Measurements from ENCODE around the gene IFIT1B. TPM values are rescaled to one million over a fixed set of nuclear protein-coding genes. Genes with fewer than 3 reads are reported as not detected.

Gene IFIT1B
- total RNA-seq, 2 experiments from 2014 or later, result not detected

DNA sequence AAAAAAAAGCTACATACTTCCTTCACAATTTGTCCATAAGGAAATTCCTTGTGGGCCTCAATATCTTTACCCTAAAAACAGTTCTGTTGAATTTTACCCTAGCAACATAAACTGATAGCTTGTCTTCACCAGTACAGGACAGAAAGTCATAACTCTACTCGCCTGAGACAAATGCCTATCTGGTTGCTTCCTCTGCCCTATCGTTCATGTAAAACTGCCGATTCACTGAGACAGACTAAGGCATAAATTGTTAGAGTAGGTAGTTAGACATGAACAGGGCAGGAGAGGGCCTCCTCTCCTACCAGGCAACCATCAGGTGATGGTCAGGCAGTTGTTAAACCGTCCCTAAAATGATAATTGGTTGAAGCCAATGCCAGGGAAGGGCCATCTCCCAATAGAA lies 25.1 kb upstream of the IFIT1B start:
- H3K4me3 Mint-ChIP-seq, result no peak overlapping the region
- ATAC-seq (ENCODE audit: low read depth), result no peak
- no peak for DNase-seq
- no peaks in the 10 kb centered on the region for H3K9me3 Mint-ChIP-seq
- H3K36me3 Mint-ChIP-seq, result no peaks in the 10 kb centered on the region
- H3K27me3 Mint-ChIP-seq, result peaks cover 12% of the 10 kb centered on the region
- no peak overlapping the region for H3K27ac Mint-ChIP-seq
- peaks cover 21% of the 10 kb centered on the region for H3K4me1 Mint-ChIP-seq
- POLR2A ChIA-PET, result no interaction called here

DNA sequence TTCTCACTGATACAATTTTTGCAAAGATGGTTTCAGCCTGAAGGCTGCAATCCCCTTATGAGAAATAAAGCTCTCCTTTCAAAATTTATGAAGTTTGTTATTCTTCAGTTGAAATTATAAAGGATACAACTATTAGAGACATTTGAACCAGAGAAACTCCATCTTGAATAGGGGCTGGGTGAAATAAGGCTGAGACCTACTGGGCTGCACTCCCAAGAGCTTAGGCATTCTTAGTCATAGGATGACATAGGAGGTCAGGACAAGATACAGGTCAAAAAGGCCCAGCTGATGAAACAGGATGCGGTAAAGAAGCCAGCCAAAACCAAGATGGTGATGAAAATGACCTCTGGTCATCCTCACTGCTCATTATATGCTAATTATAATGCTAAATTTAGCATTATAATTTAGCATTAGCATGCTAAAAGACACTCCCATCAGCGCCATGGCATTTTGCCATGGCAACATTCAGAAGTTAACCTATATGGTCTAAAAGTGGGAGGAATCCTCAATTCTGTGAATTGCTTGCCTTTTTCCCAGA lies 22.4 kb upstream of the IFIT1B start:
- POLR2A ChIA-PET, result interaction anchor here (1.1 kb wide), 1 partner anchor 14 kb away, joined by 3 read pairs; no protein-coding TSS in a partner anchor

GRCh38 chr10:89357096-89357495 lies 20.8 kb upstream of the IFIT1B start:
- POLR2A ChIA-PET, result interaction anchor here (1.2 kb wide), 1 partner anchor 20 kb away, joined by 3 read pairs; no protein-coding TSS in a partner anchor
- Mint-ChIP-seq H3K27me3 (peaks cover 11% of the 10 kb centered on the region), H3K4me3 (no peak overlapping the region), H3K9me3 (no peaks in the 10 kb centered on the region), H3K36me3 (no peaks in the 10 kb centered on the region), H3K4me1 (peaks cover 5% of the 10 kb centered on the region), H3K27ac (no peak overlapping the region)
- DNase-seq (no peak), ATAC-seq (ENCODE audit: low read depth) (no peak)

More for the DNA sequence above, 22.4 kb upstream of the IFIT1B start:
- H3K36me3 Mint-ChIP-seq, result no peaks in the 10 kb centered on the region
- H3K27ac Mint-ChIP-seq, result no peak overlapping the region
- H3K4me1 Mint-ChIP-seq, result peaks cover 20% of the 10 kb centered on the region
- ATAC-seq (ENCODE audit: low read depth) (no peak), DNase-seq (no peak)
- H3K27me3 Mint-ChIP-seq, result peaks cover 8% of the 10 kb centered on the region
- no peaks in the 10 kb centered on the region for H3K9me3 Mint-ChIP-seq
- no peak overlapping the region for H3K4me3 Mint-ChIP-seq

- Mint-ChIP-seq H3K27me3 (peaks cover 12% of the 10 kb centered on the region), H3K4me3 (no peak overlapping the region), H3K36me3 (no peaks in the 10 kb centered on the region), H3K4me1 (peaks cover 3% of the 10 kb centered on the region), H3K9me3 (no peaks in the 10 kb centered on the region), H3K27ac (no peak overlapping the region)
- POLR2A ChIA-PET, result no interaction called here
- DNase-seq (no peak), ATAC-seq (ENCODE audit: low read depth) (no peak)
Measured at GRCh38 chr10:89357975-89358374, 19.9 kb upstream of the IFIT1B start.

- ATAC-seq (ENCODE audit: low read depth) (no peak), DNase-seq (no peak)
- H3K4me1 Mint-ChIP-seq, result peaks cover 11% of the 10 kb centered on the region
- H3K27me3 Mint-ChIP-seq, result peaks cover 9% of the 10 kb centered on the region
- no peak overlapping the region for H3K27ac Mint-ChIP-seq
- POLR2A ChIA-PET, result no interaction called here
- no peak overlapping the region for H3K4me3 Mint-ChIP-seq
- H3K36me3 Mint-ChIP-seq, result peaks cover 3% of the 10 kb centered on the region
- H3K9me3 Mint-ChIP-seq, result no peaks in the 10 kb centered on the region
Measured at GRCh38 chr10:89360157-89360556, 17.7 kb upstream of the IFIT1B start.

DNA sequence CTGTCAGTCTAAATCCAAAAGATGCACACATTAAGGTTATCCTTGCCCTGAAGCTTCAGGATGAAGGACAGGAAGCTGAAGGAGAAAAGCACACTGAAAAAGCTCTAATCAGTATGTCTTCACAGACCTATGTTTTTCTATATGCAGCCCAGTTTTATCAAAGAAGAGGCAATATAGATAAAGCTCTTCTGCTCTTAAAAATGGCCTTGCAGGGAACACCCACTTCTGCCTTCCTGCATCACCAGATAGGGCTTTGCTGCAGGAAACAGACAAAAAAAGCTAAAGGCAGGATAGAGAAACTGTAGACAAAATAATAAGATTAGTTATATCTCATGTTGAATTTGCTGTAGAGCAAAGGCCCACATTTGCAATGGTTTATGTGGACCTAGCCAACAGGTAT lies 14.9 kb upstream of the IFIT1B start:
- Mint-ChIP-seq H3K27ac (no peak overlapping the region), H3K27me3 (peaks cover 4% of the 10 kb centered on the region), H3K36me3 (peaks cover 6% of the 10 kb centered on the region), H3K4me3 (no peak overlapping the region), H3K4me1 (peaks cover 17% of the 10 kb centered on the region), H3K9me3 (peaks cover 3% of the 10 kb centered on the region)
- DNase-seq (no peak), ATAC-seq (ENCODE audit: low read depth) (no peak)
- POLR2A ChIA-PET, result no interaction called here

DNA sequence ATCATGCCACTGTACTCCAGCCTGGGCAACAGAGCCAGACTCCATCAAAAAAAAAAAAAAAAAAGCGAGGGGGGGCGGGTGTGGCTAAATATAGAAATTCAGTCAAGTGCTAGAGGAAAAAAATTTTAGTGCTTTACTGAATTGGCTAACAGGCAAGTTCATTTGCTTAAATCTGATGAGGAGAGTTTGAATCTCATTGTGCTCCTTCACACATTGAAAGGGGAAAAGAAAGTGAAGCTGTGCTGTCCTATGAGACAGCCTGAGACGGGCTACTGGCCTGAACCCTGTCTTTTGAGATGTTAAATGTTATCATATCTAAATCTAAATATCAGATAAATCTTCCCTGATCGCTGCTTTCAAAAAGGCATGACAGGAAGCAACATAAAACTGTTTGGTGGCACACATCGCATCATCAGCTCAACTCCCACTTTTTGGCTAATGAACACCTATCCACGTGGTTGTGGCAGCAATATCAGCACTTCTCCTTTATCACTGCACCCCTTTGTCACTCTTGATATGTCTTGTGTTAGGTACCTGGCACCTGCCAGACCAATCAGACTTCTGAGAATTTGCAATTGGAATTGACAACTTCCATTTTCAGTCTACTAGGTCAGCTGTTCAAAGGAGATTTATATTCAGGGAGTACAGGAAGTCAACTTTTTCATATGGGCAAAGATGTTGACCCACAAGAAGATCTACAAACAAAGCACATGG lies 14.0 kb upstream of the IFIT1B start:
- Mint-ChIP-seq H3K27ac (no peak overlapping the region), H3K4me1 (peaks cover 23% of the 10 kb centered on the region), H3K36me3 (peaks cover 6% of the 10 kb centered on the region), H3K27me3 (peaks cover 4% of the 10 kb centered on the region), H3K4me3 (no peak overlapping the region), H3K9me3 (peaks cover 3% of the 10 kb centered on the region)
- POLR2A ChIA-PET, result no interaction called here
- no peak for DNase-seq
- no peak for ATAC-seq (ENCODE audit: low read depth)

DNA sequence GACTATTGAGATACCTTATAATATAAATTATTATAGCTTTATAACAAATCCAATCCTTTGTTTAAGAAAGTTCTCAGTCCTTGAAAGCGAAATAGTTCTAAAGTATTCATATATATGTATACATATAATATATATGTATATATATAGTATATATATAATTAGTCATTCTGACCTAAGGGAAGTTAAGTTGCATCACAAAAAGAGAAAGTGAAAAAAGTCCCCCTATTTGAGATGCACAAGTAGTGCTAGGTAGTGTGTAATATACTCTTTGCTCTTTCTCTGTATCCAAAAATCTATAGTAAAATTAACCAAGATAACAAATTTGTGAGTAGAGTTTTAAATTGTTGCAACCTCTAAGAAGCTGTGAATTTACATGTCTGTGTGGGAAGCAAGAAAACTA lies 13.3 kb upstream of the IFIT1B start:
- H3K27me3 Mint-ChIP-seq, result peaks cover 4% of the 10 kb centered on the region
- peaks cover 28% of the 10 kb centered on the region for H3K4me1 Mint-ChIP-seq
- POLR2A ChIA-PET, result no interaction called here
- DNase-seq (no peak), ATAC-seq (ENCODE audit: low read depth) (no peak)
- H3K9me3 Mint-ChIP-seq, result peaks cover 3% of the 10 kb centered on the region
- H3K27ac Mint-ChIP-seq, result no peak overlapping the region
- peaks cover 6% of the 10 kb centered on the region for H3K36me3 Mint-ChIP-seq
- no peak overlapping the region for H3K4me3 Mint-ChIP-seq

- no peak for DNase-seq
- no peak overlapping the region for H3K27ac Mint-ChIP-seq
- H3K4me1 Mint-ChIP-seq, result peaks cover 30% of the 10 kb centered on the region
- peaks cover 6% of the 10 kb centered on the region for H3K36me3 Mint-ChIP-seq
- peaks cover 3% of the 10 kb centered on the region for H3K9me3 Mint-ChIP-seq
- no peak overlapping the region for H3K4me3 Mint-ChIP-seq
- peak; percentile 73 for ATAC-seq (ENCODE audit: low read depth)
- POLR2A ChIA-PET, result interaction anchor here (1.5 kb wide), 1 partner anchor 24 kb away, joined by 4 read pairs; no protein-coding TSS in a partner anchor
- H3K27me3 Mint-ChIP-seq, result no peaks in the 10 kb centered on the region
Measured at GRCh38 chr10:89367529-89367928, 10.3 kb upstream of the IFIT1B start.

DNA sequence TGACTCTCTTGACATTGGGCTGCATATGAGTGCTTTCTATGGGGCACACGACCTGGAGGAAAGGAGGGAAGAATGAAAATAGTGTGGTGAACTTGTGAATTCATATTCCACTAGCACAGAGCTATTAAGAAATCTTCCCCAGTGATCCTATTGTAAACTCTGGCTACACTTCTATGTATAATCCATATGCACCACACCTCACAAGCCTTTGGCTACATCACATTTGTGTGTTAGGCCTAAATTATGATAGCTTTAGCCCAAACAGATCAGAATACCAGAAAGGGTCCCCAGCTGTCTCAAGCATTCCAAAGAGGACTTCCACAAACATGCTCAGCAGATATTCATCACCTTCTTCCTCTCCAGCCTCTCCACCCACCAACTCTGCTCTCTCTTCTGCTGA lies 9.7 kb upstream of the IFIT1B start:
- no peak overlapping the region for H3K27ac Mint-ChIP-seq
- peaks cover 30% of the 10 kb centered on the region for H3K4me1 Mint-ChIP-seq
- H3K36me3 Mint-ChIP-seq, result peaks cover 6% of the 10 kb centered on the region
- no peak for DNase-seq
- POLR2A ChIA-PET, result interaction anchor here (1.5 to 1.6 kb wide), 2 partner anchors 24 to 30 kb away, joined by 4 read pairs; no protein-coding TSS in a partner anchor
- H3K27me3 Mint-ChIP-seq, result peaks cover 3% of the 10 kb centered on the region
- H3K9me3 Mint-ChIP-seq, result peaks cover 3% of the 10 kb centered on the region
- H3K4me3 Mint-ChIP-seq, result no peak overlapping the region
- no peak for ATAC-seq (ENCODE audit: low read depth)

GRCh38 chr10:89369156-89370105 lies 8.4 kb upstream of the IFIT1B start:
- Mint-ChIP-seq H3K9me3 (peaks cover 3% of the 10 kb centered on the region), H3K36me3 (peaks cover 6% of the 10 kb centered on the region), H3K27me3 (peaks cover 3% of the 10 kb centered on the region), H3K27ac (no peak overlapping the region), H3K4me1 (peaks cover 29% of the 10 kb centered on the region), H3K4me3 (no peak overlapping the region)
- ATAC-seq (ENCODE audit: low read depth) (no peak), DNase-seq (no peak)
- POLR2A ChIA-PET, result interaction anchor here (0.6 to 1.6 kb wide), 5 partner anchors 31 to 208 kb away, joined by 4 to 8 read pairs (median 4); partner anchors contain the start of genes IFIT2 and IFIT3

DNA sequence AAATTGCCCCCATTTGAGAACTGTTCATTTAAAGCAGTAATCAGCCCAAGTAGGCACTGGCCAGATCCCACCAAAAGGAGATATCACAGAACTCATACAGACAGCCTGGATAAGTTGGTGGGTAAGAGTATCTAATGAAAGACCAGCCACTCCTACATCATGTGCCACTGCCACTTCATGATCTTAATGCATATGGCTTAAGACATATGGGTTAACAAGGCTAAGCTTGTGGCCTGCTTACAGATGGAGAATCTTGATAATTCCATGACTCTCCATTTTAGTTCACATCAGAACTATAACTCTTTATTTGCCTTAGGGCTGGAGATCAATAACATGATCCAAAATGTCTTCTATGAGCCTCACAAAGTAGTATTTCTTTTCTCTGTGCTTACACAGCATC lies 6.8 kb upstream of the IFIT1B start:
- H3K9me3 Mint-ChIP-seq, result peaks cover 1% of the 10 kb centered on the region

GRCh38 chr10:89371987-89372386 lies 5.9 kb upstream of the IFIT1B start:
- H3K9me3 Mint-ChIP-seq, result no peaks in the 10 kb centered on the region
- no peaks in the 10 kb centered on the region for H3K36me3 Mint-ChIP-seq
- peaks cover 10% of the 10 kb centered on the region for H3K27me3 Mint-ChIP-seq
- peaks cover 22% of the 10 kb centered on the region for H3K4me1 Mint-ChIP-seq
- POLR2A ChIA-PET, result no interaction called here
- H3K4me3 Mint-ChIP-seq, result no peak overlapping the region
- ATAC-seq (ENCODE audit: low read depth) (no peak), DNase-seq (no peak)
- H3K27ac Mint-ChIP-seq, result no peak overlapping the region

More for the DNA sequence above, 6.8 kb upstream of the IFIT1B start:
- Mint-ChIP-seq H3K27me3 (peaks cover 3% of the 10 kb centered on the region), H3K4me3 (no peak overlapping the region), H3K27ac (no peak overlapping the region), H3K36me3 (no peaks in the 10 kb centered on the region), H3K4me1 (peaks cover 24% of the 10 kb centered on the region)
- POLR2A ChIA-PET, result no interaction called here
- DNase-seq (no peak), ATAC-seq (ENCODE audit: low read depth) (no peak)
